DOHH2 (cell line): Measurements from ENCODE around the gene GGACT.
A peak's percentile ranks its signal among the peaks of the same experiment; 100 is the strongest.

ENCODE experiments used
- H3F3A ChIP-seq: fragments of 200-600 bp; sonication (generic), shearing (Covaris generic); 2 replicates; pipeline ENCODE4 v1.6.0; 2016; ENCODE audit warnings: antibody characterized with exemption, mild to moderate bottlenecking; ENCODE audit not compliant: control insufficient read depth, insufficient read depth
- H3K27ac ChIP-seq: fragments of 200-600 bp; sonication (generic); 2 replicates; pipeline ENCODE4 v1.5.1; 2014; ENCODE audit warnings: low read depth, mild to moderate bottlenecking, low read length, moderate library complexity
- H3K27me3 ChIP-seq: fragments of 200-600 bp; sonication (generic); 2 replicates; pipeline ENCODE4 v1.6.1; 2014; ENCODE audit warnings: mild to moderate bottlenecking, low read length, mixed read lengths; ENCODE audit not compliant: control insufficient read depth
- H3K36me3 ChIP-seq: fragments of 200-600 bp; sonication (generic); 2 replicates; pipeline ENCODE4 v1.6.1; 2014; ENCODE audit warnings: mild to moderate bottlenecking, low read length, moderate library complexity, mixed read lengths; ENCODE audit not compliant: control insufficient read depth
- H3K4me1 ChIP-seq: fragments of 200-600 bp; sonication (generic); 2 replicates; pipeline ENCODE4 v1.6.1; 2014; ENCODE audit warnings: mild to moderate bottlenecking, low read length, mixed read lengths; ENCODE audit not compliant: control insufficient read depth
- H3K4me2 ChIP-seq: fragments of 200-600 bp; sonication (generic); 2 replicates; pipeline ENCODE4 v1.6.0; 2014; ENCODE audit warnings: mild to moderate bottlenecking, low read length, moderate library complexity
- H3K4me3 ChIP-seq: fragments of 200-600 bp; sonication (generic); 2 replicates; pipeline ENCODE4 v1.5.1; 2014; ENCODE audit warnings: mild to moderate bottlenecking, low read length, mixed read lengths
- H3K79me2 ChIP-seq: fragments of 200-600 bp; sonication (generic); 2 replicates; pipeline ENCODE4 v1.6.1; 2014; ENCODE audit warnings: mild to moderate bottlenecking, low read length, mixed read lengths; ENCODE audit not compliant: control insufficient read depth
- H3K9me2 ChIP-seq: fragments of 200-600 bp; sonication (generic); replicated peaks from 2 replicates; pipeline ENCODE4 v1.6.1; 2014; ENCODE audit warnings: mild to moderate bottlenecking, low read length, mixed read lengths; ENCODE audit not compliant: control insufficient read depth
- H3K9me3 ChIP-seq: fragments of 200-600 bp; sonication (generic); 2 replicates; pipeline ENCODE4 v1.6.1; 2014; ENCODE audit warnings: antibody characterized with exemption, low read length, mixed read lengths; ENCODE audit not compliant: control insufficient read depth, insufficient read depth
- H4K20me1 ChIP-seq: fragments of 200-600 bp; sonication (generic); 2 replicates; pipeline ENCODE4 v1.6.0; 2014; ENCODE audit warnings: low read depth, mild to moderate bottlenecking, antibody characterized with exemption, low read length, moderate library complexity; ENCODE audit not compliant: control insufficient read depth, insufficient read depth
- EZH2phosphoT487 ChIP-seq: fragments of 200-600 bp; sonication (generic); IDR thresholded peaks from 2 replicates; pipeline ENCODE4 v1.6.1; 2017; ENCODE audit warnings: borderline replicate concordance, mild to moderate bottlenecking, antibody characterized with exemption, low read length, moderate library complexity, mixed read lengths
- TF ChIP-seq, protein P1 (sequence below): fragments of 200-600 bp; sonication (generic); IDR thresholded peaks from one replicate; pipeline ENCODE4 v1.5.1; 2014; ENCODE audit warnings: antibody characterized with exemption, mild to moderate bottlenecking, low read depth, low read length; ENCODE audit not compliant: poor library complexity, severe bottlenecking

GGACT gene

DNA sequence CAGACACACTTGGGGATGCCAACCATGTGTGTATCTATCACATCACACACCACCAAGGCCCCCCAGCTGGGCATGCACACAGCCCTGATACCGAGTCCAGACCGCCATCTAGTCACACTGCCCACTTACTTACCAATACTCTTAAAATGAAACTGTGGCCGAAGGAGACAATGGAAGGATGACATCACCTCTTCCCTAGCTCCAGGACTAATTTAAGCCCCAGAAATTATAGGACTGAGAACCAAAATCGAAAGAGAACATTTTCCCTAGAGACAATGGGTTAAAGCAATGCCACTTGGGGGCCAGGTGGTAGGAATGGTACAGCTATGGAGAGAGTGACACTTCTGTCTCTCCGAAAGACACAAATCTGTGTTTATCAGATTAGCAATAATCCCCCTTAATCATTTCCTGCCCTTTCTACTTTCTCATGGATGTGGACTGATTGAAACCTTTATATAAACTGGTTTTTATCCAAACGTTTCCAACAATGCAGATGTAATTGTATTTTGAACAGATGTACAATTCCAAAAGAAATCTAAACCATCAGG is 663 bp upstream of the GGACT start:
- H3K79me2 ChIP-seq: no peaks in the 10 kb centered on the region
- peak overlapping the region; percentile 79 for H3K4me3 ChIP-seq
- peak overlapping the region; percentile 50 for H3K4me2 ChIP-seq
- no peaks in the 10 kb centered on the region for H3F3A ChIP-seq
- H3K36me3 ChIP-seq: no peaks in the 10 kb centered on the region
- H3K27me3 ChIP-seq: no peaks in the 10 kb centered on the region
- H3K9me2 ChIP-seq: no peaks in the 10 kb centered on the region
- H3K27ac ChIP-seq: no peak overlapping the region
- H4K20me1 ChIP-seq: no peaks in the 10 kb centered on the region
- peaks cover 5% of the 10 kb centered on the region; the same call in 1 of the 2 replicates for H3K9me3 ChIP-seq
- peaks cover 11% of the 10 kb centered on the region for H3K4me1 ChIP-seq
- no peak for TF ChIP-seq EZH2phosphoT487
- TF ChIP-seq, protein P1, sequence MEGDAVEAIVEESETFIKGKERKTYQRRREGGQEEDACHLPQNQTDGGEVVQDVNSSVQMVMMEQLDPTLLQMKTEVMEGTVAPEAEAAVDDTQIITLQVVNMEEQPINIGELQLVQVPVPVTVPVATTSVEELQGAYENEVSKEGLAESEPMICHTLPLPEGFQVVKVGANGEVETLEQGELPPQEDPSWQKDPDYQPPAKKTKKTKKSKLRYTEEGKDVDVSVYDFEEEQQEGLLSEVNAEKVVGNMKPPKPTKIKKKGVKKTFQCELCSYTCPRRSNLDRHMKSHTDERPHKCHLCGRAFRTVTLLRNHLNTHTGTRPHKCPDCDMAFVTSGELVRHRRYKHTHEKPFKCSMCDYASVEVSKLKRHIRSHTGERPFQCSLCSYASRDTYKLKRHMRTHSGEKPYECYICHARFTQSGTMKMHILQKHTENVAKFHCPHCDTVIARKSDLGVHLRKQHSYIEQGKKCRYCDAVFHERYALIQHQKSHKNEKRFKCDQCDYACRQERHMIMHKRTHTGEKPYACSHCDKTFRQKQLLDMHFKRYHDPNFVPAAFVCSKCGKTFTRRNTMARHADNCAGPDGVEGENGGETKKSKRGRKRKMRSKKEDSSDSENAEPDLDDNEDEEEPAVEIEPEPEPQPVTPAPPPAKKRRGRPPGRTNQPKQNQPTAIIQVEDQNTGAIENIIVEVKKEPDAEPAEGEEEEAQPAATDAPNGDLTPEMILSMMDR: no peak

DNA sequence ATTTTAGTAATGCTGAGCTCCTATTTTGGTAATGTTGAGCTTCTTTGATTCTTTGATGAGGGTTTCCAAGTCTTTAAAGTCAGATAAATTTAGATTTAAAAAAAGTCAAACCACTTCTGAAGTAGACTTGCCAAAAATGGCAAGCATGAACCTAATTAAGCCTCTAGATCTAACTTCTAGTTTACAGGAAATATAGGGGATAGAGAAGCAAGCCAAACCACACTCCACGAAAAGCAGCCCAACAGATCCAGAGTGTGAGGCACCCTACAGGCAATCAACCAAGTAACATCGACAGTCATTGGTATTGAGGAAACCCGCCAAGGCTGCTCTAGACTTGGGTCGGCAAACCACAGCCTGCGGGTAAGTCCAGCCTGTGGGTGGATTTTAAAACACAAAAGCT is 3.7 kb downstream of the GGACT start:
- Histone ChIP-seq H3K27me3 (no peaks in the 10 kb centered on the region), H3K79me2 (no peaks in the 10 kb centered on the region), H4K20me1 (no peaks in the 10 kb centered on the region), H3K4me2 (no peak overlapping the region), H3F3A (no peaks in the 10 kb centered on the region), H3K9me2 (no peaks in the 10 kb centered on the region), H3K36me3 (no peaks in the 10 kb centered on the region), H3K4me1 (peaks cover 11% of the 10 kb centered on the region), H3K27ac (no peak overlapping the region), H3K9me3 (peaks cover 5% of the 10 kb centered on the region; the same call in 1 of the 2 replicates), H3K4me3 (no peak overlapping the region)
- TF ChIP-seq, protein P1: no peak
- no peak for TF ChIP-seq EZH2phosphoT487

DNA sequence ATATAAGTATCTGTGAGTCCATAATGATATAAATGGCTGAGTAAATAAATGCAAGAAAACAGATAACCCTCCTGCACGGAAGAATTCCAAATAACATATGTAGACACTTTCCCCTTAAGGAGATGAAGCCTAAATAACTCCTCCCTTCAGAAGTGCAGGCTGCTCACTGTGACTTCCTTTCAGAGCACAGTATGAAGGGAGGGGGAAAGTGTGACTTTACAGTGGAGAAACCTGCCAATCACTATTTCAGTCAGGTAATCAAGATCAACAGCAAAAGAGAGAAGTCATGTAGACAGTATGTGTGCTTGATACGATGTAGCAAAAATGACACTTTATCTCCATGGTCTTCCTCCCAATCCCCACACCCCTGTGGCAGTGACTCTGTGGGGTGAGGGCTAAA is 7.1 kb downstream of the GGACT start:
- Histone ChIP-seq H4K20me1 (no peaks in the 10 kb centered on the region), H3F3A (no peaks in the 10 kb centered on the region), H3K4me2 (no peak overlapping the region), H3K27me3 (no peaks in the 10 kb centered on the region), H3K79me2 (no peaks in the 10 kb centered on the region), H3K36me3 (no peaks in the 10 kb centered on the region), H3K9me2 (no peaks in the 10 kb centered on the region), H3K4me3 (no peak overlapping the region), H3K9me3 (no peaks in the 10 kb centered on the region), H3K4me1 (no peaks in the 10 kb centered on the region), H3K27ac (no peak overlapping the region)
- TF ChIP-seq, protein P1: no peak
- TF ChIP-seq EZH2phosphoT487: no peak
